Activated CD8-positive, alpha-beta T cell treated with anti-CD3 and anti-CD28 coated beads for 36 hours (primary cell): ENCODE results near the gene ZSWIM4. TPM values are rescaled to one million over a fixed set of nuclear protein-coding genes. Genes with fewer than 3 reads are reported as not detected.

Experiments
- ATAC-seq: fragments of 200-7000 bp; cut with Tn5 transposase; one replicate; pipeline ENCODE4 v1.10.0; 2021; ENCODE audit warnings: mild to moderate bottlenecking, moderate library complexity
- CTCF ChIA-PET: fragments of 350-600 bp; sonication (Branson Sonifier 250); formaldehyde crosslinking; loops from one replicate; lab custom pipeline; 2021; ENCODE audit warnings: antibody characterized with exemption; lab: Charles Lee
- POLR2A ChIA-PET: fragments of 350-600 bp; sonication (Branson Sonifier 250); formaldehyde crosslinking; loops from one replicate; lab custom pipeline; 2021; ENCODE audit warnings: antibody characterized with exemption; lab: Charles Lee
- DNase-seq: peaks from one replicate; pipeline ENCODE4 v3.0.0-alpha.2; 2020
- H3K27ac Mint-ChIP-seq: one replicate; pipeline ENCODE4 v1.8.0; 2021; ENCODE audit warnings: mild to moderate bottlenecking, mixed read lengths
- H3K27me3 Mint-ChIP-seq: one replicate; pipeline ENCODE4 v1.8.0; 2021; ENCODE audit warnings: mixed read lengths
- H3K36me3 Mint-ChIP-seq: one replicate; pipeline ENCODE4 v1.8.0; 2021; ENCODE audit warnings: low read depth, mixed read lengths
- H3K4me1 Mint-ChIP-seq: one replicate; pipeline ENCODE4 v1.8.0; 2021; ENCODE audit warnings: low read depth, mixed read lengths
- H3K4me3 Mint-ChIP-seq: one replicate; pipeline ENCODE4 v1.8.0; 2021; ENCODE audit warnings: mild to moderate bottlenecking, moderate library complexity, mixed read lengths
- H3K9me3 Mint-ChIP-seq: one replicate; pipeline ENCODE4 v1.8.0; 2021; ENCODE audit warnings: mixed read lengths
- CTCF ChIP-seq: fragments of 200-600 bp; IDR thresholded peaks from one replicate; pipeline ENCODE4 v1.8.0; 2022; ENCODE audit warnings: antibody characterized with exemption, mild to moderate bottlenecking
- intact Hi-C: fragments of 100-400 bp; cut with micrococcal nuclease; formaldehyde crosslinking; loops from one replicate; pipeline ENCODE4 v1.10.0; 2022
- total RNA-seq, 2 experiments: library from RNA; stranded (reverse); gene quantifications; one replicate each; pipeline ENCODE4 v1.2.3, GENCODE V29; 2021

ZSWIM4 gene
- total RNA-seq, 2 experiments from 2014 or later = 6.6 to 6.8 TPM

GRCh38 chr19:13804830-13805683, 9.8 kb downstream of the ZSWIM4 start:
- no peak overlapping the region for H3K4me3 Mint-ChIP-seq
- intact Hi-C loops = no loop called here
- H3K27ac Mint-ChIP-seq = no peak overlapping the region
- TF ChIP-seq CTCF = no peak
- ChIA-PET CTCF (interaction anchor here (1.3 to 1.6 kb wide), 2 partner anchors 17 to 29 kb away, joined by 4 to 6 read pairs; no protein-coding TSS in a partner anchor), POLR2A (no interaction called here)
- H3K4me1 Mint-ChIP-seq = no peaks in the 10 kb centered on the region
- H3K9me3 Mint-ChIP-seq = no peaks in the 10 kb centered on the region
- H3K27me3 Mint-ChIP-seq = no peaks in the 10 kb centered on the region
- peak; percentile 30 for ATAC-seq
- DNase-seq = peak; percentile 28
- H3K36me3 Mint-ChIP-seq = peaks cover 7% of the 10 kb centered on the region

GRCh38 chr19:13806728-13807127, 11.5 kb downstream of the ZSWIM4 start:
- ATAC-seq = no peak
- POLR2A ChIA-PET = no interaction called here
- Mint-ChIP-seq H3K4me3 (no peak overlapping the region), H3K27ac (no peak overlapping the region), H3K27me3 (no peaks in the 10 kb centered on the region), H3K4me1 (no peaks in the 10 kb centered on the region), H3K36me3 (peaks cover 7% of the 10 kb centered on the region), H3K9me3 (no peaks in the 10 kb centered on the region)
- DNase-seq = no peak
- intact Hi-C loops = no loop called here
- CTCF ChIA-PET = interaction anchor here (1.3 kb wide), 1 partner anchor 28 kb away, joined by 4 read pairs; no protein-coding TSS in a partner anchor
- no peak for TF ChIP-seq CTCF

- Mint-ChIP-seq H3K9me3 (no peaks in the 10 kb centered on the region), H3K4me1 (no peaks in the 10 kb centered on the region), H3K27ac (no peak overlapping the region), H3K36me3 (peaks cover 7% of the 10 kb centered on the region), H3K4me3 (no peak overlapping the region), H3K27me3 (no peaks in the 10 kb centered on the region)
- intact Hi-C loops = no loop called here
- POLR2A ChIA-PET = interaction anchor here (1.5 kb wide), 1 partner anchor 13 kb away, joined by 4 read pairs; no protein-coding TSS in a partner anchor
- CTCF ChIA-PET = interaction anchor here (0.7 kb wide), 1 partner anchor 55 kb away, joined by 3 read pairs; no protein-coding TSS in a partner anchor
- no peak for TF ChIP-seq CTCF
- DNase-seq (no peak), ATAC-seq (no peak)
Observed at GRCh38 chr19:13807421-13808021, 12.3 kb downstream of the ZSWIM4 start.

GRCh38 chr19:13808856-13809255, 13.6 kb downstream of the ZSWIM4 start:
- Mint-ChIP-seq H3K4me3 (no peak overlapping the region), H3K9me3 (no peaks in the 10 kb centered on the region), H3K36me3 (peaks cover 4% of the 10 kb centered on the region), H3K4me1 (no peaks in the 10 kb centered on the region), H3K27ac (no peak overlapping the region), H3K27me3 (no peaks in the 10 kb centered on the region)
- ChIA-PET CTCF (no interaction called here), POLR2A (no interaction called here)
- DNase-seq (no peak), ATAC-seq (no peak)
- no peak for TF ChIP-seq CTCF
- intact Hi-C loops = no loop called here

GRCh38 chr19:13812544-13812943, 17.3 kb downstream of the ZSWIM4 start:
- H3K36me3 Mint-ChIP-seq = no peaks in the 10 kb centered on the region
- H3K27ac Mint-ChIP-seq = no peak overlapping the region
- DNase-seq = no peak
- ATAC-seq = no peak
- intact Hi-C loops = no loop called here
- CTCF ChIA-PET = no interaction called here
- no peaks in the 10 kb centered on the region for H3K9me3 Mint-ChIP-seq
- no peak for TF ChIP-seq CTCF
- H3K4me1 Mint-ChIP-seq = no peaks in the 10 kb centered on the region
- H3K27me3 Mint-ChIP-seq = no peaks in the 10 kb centered on the region
- POLR2A ChIA-PET = no interaction called here
- H3K4me3 Mint-ChIP-seq = no peak overlapping the region
